GM21737 (cell line): ENCODE measurements around the gene DPP3.
"Not testable (repeated sequence)": the region's sequence is repeated elsewhere in the genome, so short reads cannot be mapped to it uniquely, and the experiment has no call there.

Experiments
- ATAC-seq: cut with Tn5 transposase; IDR thresholded peaks from one replicate; pipeline ENCODE4 v1.9.1; 2021; ENCODE audit warnings: mild to moderate bottlenecking, moderate library complexity; ENCODE audit not compliant: unreplicated experiment

DPP3 gene, protein sequence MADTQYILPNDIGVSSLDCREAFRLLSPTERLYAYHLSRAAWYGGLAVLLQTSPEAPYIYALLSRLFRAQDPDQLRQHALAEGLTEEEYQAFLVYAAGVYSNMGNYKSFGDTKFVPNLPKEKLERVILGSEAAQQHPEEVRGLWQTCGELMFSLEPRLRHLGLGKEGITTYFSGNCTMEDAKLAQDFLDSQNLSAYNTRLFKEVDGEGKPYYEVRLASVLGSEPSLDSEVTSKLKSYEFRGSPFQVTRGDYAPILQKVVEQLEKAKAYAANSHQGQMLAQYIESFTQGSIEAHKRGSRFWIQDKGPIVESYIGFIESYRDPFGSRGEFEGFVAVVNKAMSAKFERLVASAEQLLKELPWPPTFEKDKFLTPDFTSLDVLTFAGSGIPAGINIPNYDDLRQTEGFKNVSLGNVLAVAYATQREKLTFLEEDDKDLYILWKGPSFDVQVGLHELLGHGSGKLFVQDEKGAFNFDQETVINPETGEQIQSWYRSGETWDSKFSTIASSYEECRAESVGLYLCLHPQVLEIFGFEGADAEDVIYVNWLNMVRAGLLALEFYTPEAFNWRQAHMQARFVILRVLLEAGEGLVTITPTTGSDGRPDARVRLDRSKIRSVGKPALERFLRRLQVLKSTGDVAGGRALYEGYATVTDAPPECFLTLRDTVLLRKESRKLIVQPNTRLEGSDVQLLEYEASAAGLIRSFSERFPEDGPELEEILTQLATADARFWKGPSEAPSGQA

DNA sequence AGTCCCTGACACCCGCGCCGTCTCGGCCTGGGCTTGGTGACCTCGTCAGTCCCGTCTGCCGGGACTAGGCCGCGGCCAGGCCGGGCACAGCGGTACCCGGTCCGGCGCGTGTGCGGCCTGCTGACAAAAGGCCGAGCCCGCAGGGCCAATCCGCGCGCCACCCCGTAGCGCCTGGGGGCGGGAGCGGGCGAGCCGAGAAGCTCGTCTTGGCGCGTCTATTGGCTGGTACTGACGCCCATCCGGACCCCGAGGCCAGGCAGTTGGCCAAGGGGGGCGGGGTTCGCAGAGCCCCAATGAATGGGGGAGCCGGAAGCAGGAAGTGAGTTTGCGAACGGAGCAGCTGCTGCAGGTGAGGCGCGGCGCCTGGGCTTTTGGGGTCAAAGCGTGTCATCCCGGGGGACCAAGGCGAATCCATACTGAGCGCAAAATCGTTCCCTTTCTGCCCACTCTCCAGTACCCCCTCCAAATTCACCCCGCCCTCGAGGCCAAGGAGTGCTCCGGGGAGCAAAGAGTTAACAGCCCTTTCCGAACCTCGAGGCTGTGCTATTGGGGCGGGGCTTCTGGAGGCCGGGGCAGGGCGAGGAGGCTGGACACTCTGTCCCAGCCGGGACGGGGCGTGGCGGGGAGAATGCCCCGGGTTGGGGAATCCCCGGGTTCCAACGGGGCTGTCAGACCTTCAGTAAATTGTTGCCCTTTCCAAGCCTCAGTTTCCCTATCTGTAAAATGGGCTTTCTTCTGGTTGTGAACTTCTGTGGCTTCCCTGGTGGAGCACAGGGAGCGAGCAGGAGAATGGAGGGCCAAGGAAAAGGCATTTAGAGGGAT is at the start of gene DPP3:
DPP3 (plus strand) TSS at position 318 of the 822 bp plus-strand sequence. CDS start 1,767 bp downstream, outside the sequence.
- peak; percentile 86 for ATAC-seq

DNA sequence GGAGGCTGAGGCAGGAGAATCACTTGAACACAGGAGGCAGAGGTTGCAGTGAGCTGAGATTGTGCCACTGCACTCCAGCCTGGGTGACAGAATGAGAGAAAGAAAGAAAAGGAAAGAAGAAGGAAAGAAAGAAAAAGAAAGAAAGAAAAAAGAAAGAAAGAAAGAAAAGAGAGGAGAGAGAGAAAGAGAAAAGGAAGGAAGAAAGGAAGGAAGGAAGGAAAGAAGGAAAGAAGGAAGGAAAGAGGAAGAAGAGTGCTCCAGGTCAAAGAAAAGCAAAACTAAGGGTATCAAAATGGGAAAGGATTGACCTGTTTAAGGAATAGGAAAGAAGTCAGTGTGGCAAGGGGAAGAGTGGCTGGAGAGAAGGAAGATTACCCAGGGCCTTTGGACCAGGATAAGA is 48.9 kb upstream of the DPP3 start:
- ATAC-seq = not testable (repeated sequence)

DNA sequence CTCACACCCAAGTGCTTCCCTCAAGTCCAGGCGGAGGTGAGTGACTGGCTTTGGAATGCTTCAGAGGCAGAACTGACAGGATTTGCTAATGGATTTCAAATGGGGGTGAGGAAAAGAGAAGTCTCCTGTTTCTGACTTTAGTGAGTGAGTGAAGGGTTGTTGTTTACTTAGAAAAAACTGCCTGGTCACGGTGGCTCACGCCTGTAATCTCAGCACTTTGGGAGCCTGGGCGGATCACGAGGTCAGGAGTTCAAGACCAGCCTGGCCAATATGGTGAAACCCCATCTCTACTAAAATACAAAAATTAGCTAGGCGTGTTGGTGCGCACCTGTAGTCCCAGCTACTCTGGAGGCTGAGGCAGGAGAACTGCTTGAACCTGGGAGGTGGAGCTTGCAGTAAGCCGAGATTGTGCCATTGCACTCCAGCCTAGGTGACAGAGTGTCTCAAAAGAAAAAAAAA is 48.3 kb upstream of the DPP3 start:
- ATAC-seq = not testable (repeated sequence)

DNA sequence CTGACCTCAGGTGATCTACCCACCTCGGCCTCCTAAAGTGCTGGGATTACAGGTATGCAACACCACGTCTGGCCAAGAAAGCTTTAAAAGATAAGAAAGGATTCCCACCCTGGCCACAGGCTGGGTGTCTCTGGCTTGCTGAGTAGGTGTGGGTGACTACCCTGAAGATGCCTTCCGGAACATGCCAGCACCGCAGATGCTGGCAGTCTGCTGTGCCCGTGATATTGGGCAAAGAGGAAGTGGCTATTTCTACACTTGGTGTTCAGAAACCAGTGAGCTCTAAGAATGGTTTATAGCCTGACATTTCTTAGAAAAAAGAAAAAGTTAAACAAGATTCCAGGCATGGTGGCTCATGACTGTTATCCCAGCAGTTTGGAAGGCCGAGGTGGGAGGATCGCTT is 47.6 kb upstream of the DPP3 start:
- no peak for ATAC-seq

DNA sequence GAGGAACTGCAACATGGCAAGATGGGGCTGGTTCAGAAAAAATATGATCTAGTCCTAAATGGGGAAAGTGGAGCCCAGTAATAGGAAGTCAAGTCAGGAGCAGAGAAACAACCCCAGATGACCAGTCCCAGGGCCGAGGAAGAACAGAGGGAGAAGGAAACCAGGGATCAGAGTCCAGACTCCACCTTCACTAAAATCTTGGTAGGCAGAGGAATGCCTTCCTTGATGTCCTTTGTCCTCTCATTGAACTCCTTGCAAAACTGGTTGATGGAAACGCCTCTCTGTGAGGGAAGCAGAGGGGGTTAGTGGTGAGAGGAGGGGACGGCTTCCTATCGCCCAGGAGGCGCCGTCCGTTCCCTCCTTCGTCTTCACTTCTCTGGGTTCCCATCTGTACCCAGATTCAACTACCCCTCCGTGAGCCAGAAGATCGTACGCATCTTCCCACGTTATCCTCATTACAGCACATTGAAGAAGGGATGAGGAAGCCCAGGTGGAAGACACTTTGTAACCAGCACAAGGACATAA is 42.2 kb upstream of the DPP3 start:
- peak; percentile 9 for ATAC-seq

DNA sequence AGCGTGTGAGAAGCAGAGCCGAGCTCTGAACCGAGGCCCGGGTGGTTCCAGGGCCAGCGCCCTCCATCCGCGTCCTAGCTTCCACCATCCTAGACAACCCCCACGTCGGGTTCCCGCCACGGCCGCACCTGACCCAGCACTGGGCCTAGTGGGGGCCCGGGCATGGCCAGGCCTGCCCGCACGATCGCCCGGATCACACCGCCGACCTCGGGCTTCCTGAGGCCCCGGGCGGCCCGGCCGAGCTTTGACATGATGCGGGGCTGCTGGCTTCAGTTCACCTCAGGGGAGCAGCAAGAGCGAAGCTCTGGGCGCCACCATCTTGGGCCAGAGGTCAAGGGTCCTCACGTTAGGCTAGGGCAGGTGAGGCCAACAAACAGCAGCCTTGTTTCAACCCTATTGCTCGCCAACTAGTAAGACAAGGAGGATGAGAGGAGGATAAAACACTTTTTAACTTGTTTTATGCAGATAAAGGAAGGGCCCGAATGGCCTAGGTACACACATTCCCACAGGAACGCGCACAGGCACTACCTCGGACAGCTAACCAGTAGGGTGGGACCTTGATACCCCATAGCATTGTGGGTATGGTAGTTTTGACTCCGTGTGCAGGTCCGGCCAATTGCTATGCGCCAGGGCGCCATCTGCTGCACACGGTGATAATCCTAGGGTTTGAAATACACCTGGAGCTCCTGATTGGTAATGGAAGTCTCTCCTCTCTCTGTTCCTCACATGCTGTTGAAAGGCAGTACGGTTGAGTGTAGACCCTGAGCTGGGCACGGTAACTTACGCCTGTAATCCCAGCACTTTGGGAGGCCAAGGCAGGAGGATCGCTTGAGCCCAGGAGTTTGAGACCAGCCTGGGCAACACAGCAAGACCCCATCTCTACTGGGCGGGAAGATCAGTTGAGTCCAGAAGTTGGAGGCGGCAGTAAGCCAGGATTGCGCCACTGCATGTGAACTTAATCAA is 41.4 kb upstream of the DPP3 start, which contains the start of gene MRPL11:
MRPL11 (minus strand) TSS at position 345 of the 963 bp plus-strand sequence; CDS start at position 251, 94 bp downstream.
- ATAC-seq = peak; percentile 90

DNA sequence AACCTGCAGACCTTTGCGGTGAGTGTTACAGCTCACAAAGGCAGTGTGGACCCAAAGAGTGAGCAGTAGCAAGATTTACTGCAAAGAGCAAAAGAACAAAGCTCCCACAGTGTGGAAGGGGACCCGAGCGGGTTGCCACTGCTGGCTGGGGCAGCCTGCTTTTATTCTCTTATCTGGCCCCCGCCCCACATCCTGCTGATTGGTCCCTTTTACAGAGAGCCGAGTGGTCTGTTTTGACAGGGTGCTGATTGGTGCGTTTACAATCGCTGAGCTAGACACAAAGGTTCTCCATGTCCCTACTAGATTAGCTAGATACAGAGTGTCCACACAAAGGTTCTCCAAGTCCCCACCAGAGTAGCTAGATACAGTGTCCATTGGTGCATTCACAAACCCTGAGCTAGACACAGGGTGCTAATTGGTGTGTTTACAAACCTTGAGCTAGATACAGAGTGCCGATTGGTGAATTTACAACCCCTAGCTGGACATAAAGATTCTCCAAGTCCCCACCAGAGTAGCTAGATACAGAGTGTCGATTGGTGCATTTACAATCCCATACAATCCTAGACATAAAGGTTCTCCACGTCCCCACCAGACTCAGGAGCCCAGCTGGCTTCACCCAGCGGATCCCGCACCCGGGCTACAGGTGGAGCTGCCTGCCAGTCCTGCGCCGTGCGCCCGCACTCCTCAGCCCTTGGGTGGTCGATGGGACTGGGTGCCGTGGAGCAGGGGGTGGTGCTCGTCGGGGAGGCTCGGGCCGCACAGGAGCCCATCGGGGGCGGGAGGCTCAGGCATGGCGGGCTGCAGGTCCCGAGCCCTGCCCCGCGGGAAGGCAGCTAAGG is 39.9 kb upstream of the DPP3 start:
- ATAC-seq = not testable (repeated sequence)

DNA sequence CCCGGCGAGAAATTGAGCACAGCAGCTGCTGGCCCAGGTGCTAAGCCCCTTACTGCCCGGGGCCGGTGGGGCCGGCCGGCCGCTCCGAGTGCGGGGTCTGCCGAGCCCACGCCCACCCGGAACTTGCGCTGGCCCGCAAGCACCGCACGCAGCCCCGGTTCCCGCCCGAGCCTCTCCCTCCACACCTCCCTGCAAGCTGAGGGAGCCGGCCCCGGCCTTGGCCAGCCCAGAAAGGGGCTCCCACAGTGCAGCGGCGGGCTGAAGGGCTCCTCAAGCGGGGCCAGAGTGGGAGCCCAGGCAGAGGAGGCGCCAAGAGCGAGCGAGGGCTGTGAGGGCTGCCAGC is 39.3 kb upstream of the DPP3 start:
- not testable (repeated sequence) for ATAC-seq

DNA sequence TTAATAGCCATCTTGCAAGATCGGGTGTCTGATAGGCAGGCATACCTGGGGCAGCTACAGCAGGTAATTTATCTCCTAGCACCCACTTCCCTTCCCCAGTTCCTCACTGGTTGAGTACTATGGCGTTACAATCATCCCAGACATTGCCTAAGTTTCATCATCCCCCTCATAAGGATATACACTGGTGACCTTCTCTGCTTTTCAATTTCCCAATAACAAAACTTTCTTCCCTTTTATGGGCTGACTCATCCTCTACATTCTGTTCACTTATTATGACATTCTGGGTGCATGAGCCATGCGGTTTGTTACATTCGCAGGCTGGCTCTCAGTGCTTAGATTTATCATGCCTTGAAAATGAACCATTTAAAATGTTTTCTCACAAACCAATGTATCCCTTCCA is 36.6 kb upstream of the DPP3 start:
- ATAC-seq = no peak

DNA sequence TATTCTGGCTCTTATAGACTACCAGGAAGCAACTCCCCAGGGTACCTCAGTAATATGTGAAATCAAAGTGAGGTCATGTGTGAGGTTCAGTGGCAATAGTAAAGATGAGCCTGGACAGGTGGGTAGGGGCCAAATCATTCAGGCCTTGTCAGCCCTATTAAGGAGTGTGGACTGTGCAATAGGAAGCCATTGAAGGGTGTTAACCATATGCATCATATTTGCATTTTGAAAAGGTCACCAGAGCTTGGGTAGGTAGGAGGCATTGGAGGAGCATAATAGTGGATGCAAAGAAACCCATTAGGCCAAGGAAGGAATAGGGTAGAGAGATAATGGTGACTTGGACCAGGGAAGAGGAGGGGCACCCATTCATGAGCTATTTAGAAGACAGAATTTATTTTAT is 33.2 kb upstream of the DPP3 start:
- ATAC-seq = no peak

DNA sequence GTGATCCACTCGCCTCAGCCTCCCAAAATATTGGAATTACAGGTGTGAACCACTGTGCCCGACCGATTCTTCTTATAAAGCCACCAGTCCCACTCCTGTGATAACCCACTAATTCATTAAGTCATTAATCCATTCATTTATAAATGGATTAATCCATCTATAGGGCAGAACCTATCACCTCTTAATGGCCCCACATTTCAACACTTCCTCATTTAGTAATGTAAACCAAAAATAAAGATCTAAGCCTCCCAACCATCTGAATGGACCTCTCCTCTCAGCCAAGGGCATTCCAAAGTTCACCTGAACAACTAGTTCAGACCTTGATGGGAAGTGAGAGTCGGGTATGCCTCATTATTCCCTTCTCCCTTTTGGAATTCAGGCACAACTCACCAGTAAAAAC is 31.7 kb upstream of the DPP3 start:
- no peak for ATAC-seq

DNA sequence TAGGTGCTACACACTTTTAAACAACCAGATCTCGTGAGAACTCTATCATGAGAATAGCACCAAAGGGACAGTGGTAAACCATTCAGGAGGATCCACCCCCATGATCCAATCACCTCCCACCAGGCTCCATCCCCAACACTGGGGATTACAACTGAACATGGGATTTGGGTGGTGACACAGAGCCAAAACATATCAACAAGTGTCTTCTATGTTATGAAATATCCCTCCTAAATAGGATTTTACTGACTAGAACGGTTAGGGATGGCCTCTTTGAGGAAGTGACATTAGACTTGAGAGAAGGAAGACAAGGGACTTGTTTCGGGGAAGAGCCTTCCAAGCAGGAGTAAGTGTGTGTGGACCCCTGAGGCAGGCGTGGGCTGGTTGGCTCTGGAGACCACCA is 29.7 kb upstream of the DPP3 start:
- no peak for ATAC-seq

DNA sequence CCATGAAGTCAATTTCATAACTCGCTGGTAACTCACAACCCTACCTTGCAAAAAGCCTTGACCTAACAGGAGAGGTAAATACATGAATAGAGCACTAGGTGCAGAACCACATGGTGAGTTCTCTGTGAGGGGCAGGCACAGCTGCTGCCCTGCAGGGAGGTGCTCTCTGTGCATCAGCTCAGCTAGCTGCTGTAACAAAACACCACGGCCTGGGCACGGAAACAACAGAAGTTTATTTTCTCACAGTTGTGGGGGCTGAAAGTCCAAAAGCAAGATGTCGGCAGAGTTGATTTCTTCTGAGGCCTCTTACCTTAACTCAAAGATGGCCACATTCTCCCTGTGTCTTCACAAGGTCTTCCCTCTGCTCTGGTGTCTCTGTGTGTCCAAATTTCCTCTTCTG is 28.6 kb upstream of the DPP3 start:
- no peak for ATAC-seq

DNA sequence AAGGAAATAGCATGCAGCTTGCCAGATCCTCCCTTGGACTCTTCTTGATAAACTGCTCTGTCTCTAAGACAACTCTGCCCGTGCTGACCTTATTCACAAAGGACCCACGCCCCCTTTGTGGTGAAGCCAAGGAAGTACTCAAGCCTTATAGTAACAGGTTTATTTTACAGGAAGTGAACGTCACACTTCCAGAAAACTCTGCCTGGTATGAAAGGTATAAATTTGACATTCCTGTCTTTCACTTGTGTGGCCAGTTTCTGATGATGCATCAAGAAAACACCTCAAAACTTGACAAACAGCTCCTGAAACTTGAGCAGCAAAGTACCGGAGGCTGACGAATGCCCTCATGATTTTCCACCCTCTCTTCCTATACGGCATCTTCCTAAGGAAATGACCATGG is 26.0 kb upstream of the DPP3 start:
- ATAC-seq = no peak

DNA sequence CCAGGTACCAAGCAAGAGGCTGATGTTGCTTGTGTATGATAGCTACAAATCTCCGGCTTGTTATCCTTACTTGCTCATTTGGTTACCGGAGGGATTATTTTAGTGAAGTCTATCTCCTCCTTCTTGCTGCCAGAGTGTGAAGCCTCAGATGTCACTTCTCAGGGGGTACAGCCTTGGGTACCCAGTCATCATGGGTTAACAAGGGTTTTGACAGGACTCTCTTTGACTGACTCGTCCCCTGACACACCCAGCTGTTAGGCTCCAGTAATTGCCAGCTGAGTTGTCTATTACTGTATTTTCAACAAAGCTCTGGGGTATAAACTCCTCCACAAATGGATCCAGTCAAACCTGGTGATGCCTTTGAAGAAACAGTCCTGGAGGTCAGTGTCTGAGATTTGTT is 25.4 kb upstream of the DPP3 start:
- no peak for ATAC-seq

DNA sequence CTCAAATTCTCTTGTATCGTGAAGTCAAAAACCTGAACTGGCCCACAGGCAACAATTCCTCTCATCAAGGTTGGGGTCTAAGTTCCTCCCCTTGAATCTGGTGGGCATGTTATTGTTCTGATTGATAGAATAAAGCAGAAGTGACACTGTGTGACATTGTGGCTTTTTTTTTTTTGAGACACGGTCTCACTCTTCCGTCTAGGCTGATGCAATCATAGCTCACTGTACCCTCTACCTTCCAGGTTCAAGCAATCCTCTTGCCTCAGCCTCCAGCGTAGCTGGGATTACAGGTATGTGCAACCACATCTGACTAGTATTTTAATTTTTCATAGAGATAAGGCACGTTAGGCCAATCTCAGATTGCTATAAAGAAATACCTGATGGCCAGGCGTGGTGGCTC is 22.4 kb upstream of the DPP3 start:
- ATAC-seq = no peak

DNA sequence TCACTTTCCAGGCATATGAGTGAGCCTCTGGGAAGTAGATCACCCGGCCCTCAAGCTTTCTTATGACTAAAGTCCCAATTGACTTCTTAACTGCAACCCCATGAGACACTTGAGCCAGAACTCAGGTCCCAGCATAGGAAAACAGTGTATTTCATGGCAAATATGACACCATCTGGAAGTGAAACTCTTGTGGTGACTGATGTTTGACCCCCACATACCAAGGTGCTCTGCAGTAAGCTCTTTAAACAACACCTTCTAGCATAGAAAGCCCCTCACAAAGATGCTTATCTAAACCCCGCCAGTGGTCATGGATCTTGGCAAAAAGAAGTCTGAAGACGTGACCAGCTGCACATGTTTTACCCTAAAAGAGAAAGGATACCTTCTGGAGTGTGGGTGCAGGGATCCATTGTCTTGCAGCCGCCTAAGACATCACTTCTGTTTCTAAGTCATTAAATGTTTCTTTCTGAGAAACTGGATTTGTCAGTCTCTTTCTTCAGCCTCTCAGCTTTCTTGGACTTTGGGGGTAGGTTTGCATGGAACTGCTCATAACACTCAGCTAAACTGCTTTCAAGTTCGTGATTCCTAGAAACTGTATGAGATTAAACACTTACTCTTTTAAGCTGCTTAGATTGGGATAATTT is 21.0 kb upstream of the DPP3 start:
- no peak for ATAC-seq

DNA sequence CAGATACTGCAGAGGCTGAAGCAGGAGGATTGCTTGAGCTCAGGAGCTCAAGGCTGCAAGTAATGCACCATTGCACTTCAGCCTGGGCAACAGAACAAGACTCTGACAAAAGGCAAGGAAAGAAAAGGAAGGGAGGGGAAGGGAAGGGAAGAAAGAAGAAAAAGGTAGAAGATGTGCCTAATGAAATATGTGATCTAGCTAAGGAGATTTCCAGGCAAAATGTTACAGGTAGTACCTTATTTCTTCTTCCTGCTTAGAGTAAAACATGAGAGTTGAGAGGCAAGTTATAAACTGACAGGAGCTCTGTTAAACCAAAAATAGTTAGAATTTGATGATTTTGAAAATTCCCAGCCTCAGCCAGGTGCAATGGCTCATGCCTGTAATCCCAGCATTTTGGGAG is 18.2 kb upstream of the DPP3 start:
- ATAC-seq = no peak

DNA sequence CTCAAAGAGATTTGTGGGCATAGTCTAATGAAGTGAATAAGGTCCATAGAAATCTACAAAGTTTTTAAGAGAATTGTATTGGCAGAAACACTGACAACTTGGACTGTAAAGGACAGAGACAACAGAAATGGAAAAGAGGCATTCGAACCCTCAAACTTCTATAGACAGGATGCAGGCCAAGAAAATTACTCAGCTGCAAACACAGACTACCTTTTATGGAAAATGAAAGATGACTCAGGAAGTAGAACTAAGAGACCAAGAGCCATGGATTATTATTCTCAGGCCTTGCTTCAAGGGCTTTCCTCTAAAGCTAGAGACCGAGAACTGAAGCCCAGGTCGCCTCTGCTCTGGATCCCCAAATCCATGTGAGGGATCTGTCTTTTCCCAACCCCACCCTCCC is 17.3 kb upstream of the DPP3 start:
- no peak for ATAC-seq
